ENCODE results near the gene GALNT10.

GALNT10 gene

GRCh38 chr5:154373729-154374179 lies 183.2 kb downstream of the GALNT10 start (continued):
- no peak for TF ChIP-seq ZC3H10 (CRISPR knock-in tag; IDR thresholded peaks at IDR 0.05)
- no peak for TF ChIP-seq TSHZ2 (CRISPR knock-in tag; IDR thresholded peaks at IDR 0.05)
- TF ChIP-seq CSRNP3 (CRISPR knock-in tag; IDR thresholded peaks at IDR 0.05): no peak
- TF ChIP-seq ZNF70 (CRISPR knock-in tag; IDR thresholded peaks at IDR 0.05): no peak
- no peak for TF ChIP-seq ISL1 (CRISPR knock-in tag; IDR thresholded peaks at IDR 0.05)
- TF ChIP-seq ZFP30 (CRISPR knock-in tag; IDR thresholded peaks at IDR 0.05): no peak

GRCh38 chr5:154374264-154374663 lies 183.7 kb downstream of the GALNT10 start:
- TF ChIP-seq ARNTL (CRISPR knock-in tag; IDR thresholded peaks at IDR 0.05; ENCODE audit: borderline replicate concordance, low read depth): no peak
- no peak for TF ChIP-seq CSRNP3 (CRISPR knock-in tag; IDR thresholded peaks at IDR 0.05)
- TF ChIP-seq ESRRG (CRISPR knock-in tag; IDR thresholded peaks at IDR 0.05): no peak
- no peak for TF ChIP-seq POU6F1 (CRISPR knock-in tag; IDR thresholded peaks at IDR 0.05; ENCODE audit: borderline replicate concordance, low read depth)
- no peak for TF ChIP-seq PATZ1 (CRISPR knock-in tag; IDR thresholded peaks at IDR 0.05; ENCODE audit: borderline replicate concordance)
- TF ChIP-seq ISL1 (CRISPR knock-in tag; IDR thresholded peaks at IDR 0.05): no peak
- no peak for TF ChIP-seq RARB (CRISPR knock-in tag; IDR thresholded peaks at IDR 0.05)
- no peak for TF ChIP-seq ZC3H10 (CRISPR knock-in tag; IDR thresholded peaks at IDR 0.05)
- no peak for TF ChIP-seq PPARA (CRISPR knock-in tag; IDR thresholded peaks at IDR 0.05; ENCODE audit: borderline replicate concordance)
- ATAC-seq: no peak

GRCh38 chr5:154375329-154376008 lies 184.9 kb downstream of the GALNT10 start:
- no peak for ATAC-seq
- no peak for TF ChIP-seq ARNTL (CRISPR knock-in tag; IDR thresholded peaks at IDR 0.05; ENCODE audit: borderline replicate concordance, low read depth)
- no peak for TF ChIP-seq TSHZ2 (CRISPR knock-in tag; IDR thresholded peaks at IDR 0.05)
- TF ChIP-seq ZNF70 (CRISPR knock-in tag; IDR thresholded peaks at IDR 0.05): no peak
- TF ChIP-seq PPARA (CRISPR knock-in tag; IDR thresholded peaks at IDR 0.05; ENCODE audit: borderline replicate concordance): no peak
- TF ChIP-seq ESRRG (CRISPR knock-in tag; IDR thresholded peaks at IDR 0.05): no peak
- TF ChIP-seq GLIS3 (CRISPR knock-in tag; IDR thresholded peaks at IDR 0.05): no peak
- no peak for TF ChIP-seq CSDC2 (CRISPR knock-in tag; IDR thresholded peaks at IDR 0.05)
- no peak for TF ChIP-seq PATZ1 (CRISPR knock-in tag; IDR thresholded peaks at IDR 0.05; ENCODE audit: borderline replicate concordance)
- TF ChIP-seq ZNF8 (CRISPR knock-in tag; IDR thresholded peaks at IDR 0.05): no peak
- no peak for TF ChIP-seq ZFP3 (CRISPR knock-in tag; IDR thresholded peaks at IDR 0.05)
- TF ChIP-seq POU6F1 (CRISPR knock-in tag; IDR thresholded peaks at IDR 0.05; ENCODE audit: borderline replicate concordance, low read depth): no peak
- no peak for TF ChIP-seq ZFP30 (CRISPR knock-in tag; IDR thresholded peaks at IDR 0.05)
